Astrocyte of the cerebellum (primary cell): ENCODE measurements around the gene TIAM1.

Source experiments
- DNase-seq: peaks from one replicate; pipeline ENCODE4 v3.0.0-alpha.2; 2011; ENCODE audit warnings: low read depth
- H3K4me3 ChIP-seq: 2 replicates; pipeline ENCODE4 v1.5.1; 2011; ENCODE audit warnings: mild to moderate bottlenecking, low read depth, low read length, moderate library complexity
- in situ Hi-C: cut with HindIII; loops from 2 replicates; pipeline ENCODE4 v1.10.0; 2017; ENCODE audit warnings: low sequenced_read_pairs
- TF ChIP-seq, protein P1 (sequence below): IDR thresholded peaks from 2 replicates; pipeline ENCODE4 v1.5.1; 2012; ENCODE audit warnings: low read length, low read depth, moderate library complexity, mild to moderate bottlenecking; ENCODE audit errors: missing control alignments

Gene TIAM1

DNA sequence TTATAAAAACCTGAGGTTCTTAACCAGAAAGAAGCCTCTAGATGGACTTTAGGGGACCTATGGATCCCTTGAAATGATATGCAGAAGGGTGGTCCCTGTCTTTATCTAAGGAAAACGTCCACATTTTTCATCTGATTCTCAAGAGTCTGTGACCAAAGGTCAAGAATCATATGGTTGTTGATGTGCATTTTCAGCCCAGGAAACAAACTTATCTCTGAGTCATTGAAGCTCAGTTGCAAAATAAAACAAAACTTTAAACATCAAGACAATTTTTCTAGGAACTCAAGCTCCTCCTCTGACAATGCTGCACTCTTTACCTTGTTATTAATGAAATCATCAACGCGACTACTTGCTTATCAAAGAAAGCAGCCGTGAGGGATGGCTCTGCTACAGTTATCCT, 83.3 kb downstream of the TIAM1 start:
- no peak for DNase-seq
- in situ Hi-C loops, result no loop called here
- no peak overlapping the region for H3K4me3 ChIP-seq
- TF ChIP-seq, protein P1, sequence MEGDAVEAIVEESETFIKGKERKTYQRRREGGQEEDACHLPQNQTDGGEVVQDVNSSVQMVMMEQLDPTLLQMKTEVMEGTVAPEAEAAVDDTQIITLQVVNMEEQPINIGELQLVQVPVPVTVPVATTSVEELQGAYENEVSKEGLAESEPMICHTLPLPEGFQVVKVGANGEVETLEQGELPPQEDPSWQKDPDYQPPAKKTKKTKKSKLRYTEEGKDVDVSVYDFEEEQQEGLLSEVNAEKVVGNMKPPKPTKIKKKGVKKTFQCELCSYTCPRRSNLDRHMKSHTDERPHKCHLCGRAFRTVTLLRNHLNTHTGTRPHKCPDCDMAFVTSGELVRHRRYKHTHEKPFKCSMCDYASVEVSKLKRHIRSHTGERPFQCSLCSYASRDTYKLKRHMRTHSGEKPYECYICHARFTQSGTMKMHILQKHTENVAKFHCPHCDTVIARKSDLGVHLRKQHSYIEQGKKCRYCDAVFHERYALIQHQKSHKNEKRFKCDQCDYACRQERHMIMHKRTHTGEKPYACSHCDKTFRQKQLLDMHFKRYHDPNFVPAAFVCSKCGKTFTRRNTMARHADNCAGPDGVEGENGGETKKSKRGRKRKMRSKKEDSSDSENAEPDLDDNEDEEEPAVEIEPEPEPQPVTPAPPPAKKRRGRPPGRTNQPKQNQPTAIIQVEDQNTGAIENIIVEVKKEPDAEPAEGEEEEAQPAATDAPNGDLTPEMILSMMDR, result no peak

DNA sequence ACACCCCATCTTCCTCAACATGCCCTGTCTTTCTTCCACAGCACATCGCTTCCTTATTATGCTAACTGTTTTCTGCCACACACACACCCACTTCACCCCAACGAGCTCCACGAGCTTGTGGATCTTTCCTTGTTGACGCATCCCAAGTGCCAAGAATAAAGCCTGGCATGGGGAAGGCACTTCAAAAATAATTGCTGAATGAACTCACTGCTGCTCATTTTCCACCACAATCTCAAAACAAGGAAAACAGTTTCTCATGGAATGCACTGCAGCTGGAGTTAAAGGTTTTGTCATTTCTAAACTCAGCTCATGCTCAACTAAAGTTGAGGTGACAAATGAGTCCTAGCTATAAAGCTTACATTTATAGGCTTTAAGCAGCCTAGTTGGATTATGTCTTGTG, 86.0 kb downstream of the TIAM1 start:
- TF ChIP-seq, protein P1, result no peak
- no peak overlapping the region for H3K4me3 ChIP-seq
- in situ Hi-C loops, result no loop called here

DNA sequence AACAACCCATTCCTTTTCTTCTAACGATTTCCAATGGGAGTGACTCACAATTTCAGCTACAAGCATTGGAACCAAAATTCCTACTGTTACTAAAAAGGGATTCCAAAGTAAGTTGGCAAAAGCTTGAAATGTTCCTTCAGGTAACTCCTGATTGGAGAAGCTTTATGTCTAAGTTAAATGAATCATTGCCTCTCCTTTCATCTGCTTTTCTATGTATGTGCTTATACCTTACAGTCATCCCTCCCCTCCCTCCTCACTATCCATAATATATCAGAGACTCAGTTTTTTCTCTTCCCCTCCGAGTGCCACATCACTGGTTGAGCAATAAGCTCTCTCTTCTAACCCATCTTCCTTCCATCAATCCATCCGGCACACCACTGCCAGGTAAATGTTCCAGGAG, 86.8 kb downstream of the TIAM1 start:
- in situ Hi-C loops, result no loop called here
- no peak for DNase-seq
- H3K4me3 ChIP-seq, result no peak overlapping the region
- TF ChIP-seq, protein P1, result no peak

More for the DNA sequence above, 86.0 kb downstream of the TIAM1 start:
- DNase-seq, result no peak

GRCh38 chr21:31255896-31256295, 88.2 kb downstream of the TIAM1 start:
- DNase-seq, result no peak
- H3K4me3 ChIP-seq, result no peak overlapping the region
- TF ChIP-seq, protein P1, result no peak
- in situ Hi-C loops, result no loop called here

- DNase-seq, result no peak
- H3K4me3 ChIP-seq, result no peak overlapping the region
- in situ Hi-C loops, result no loop called here
- TF ChIP-seq, protein P1, result no peak
These were observed 89.0 kb downstream of the TIAM1 start for GRCh38 chr21:31255036-31255435.

- in situ Hi-C loops, result no loop called here
- TF ChIP-seq, protein P1, result no peak
- no peak for DNase-seq
- H3K4me3 ChIP-seq, result no peak overlapping the region
These were observed 89.9 kb downstream of the TIAM1 start for GRCh38 chr21:31254131-31254530.

DNA sequence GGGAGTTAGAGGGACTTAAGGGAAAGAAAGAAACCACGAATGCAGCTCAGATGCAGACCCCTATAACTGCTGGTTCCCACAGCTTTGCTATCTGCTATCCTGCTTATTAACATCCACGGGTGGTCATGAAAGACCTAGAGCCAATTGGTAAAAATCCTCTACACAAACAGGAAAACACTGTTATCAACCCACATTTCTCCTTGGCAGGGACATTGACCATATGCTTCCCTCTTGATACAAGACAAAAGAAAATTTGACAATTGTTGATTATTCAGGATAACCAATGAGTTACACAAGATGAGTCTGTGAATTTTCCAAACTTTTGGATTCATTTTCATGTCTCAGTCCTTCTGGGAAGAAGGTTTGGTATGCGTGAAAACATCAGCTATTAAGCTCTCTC, 90.4 kb downstream of the TIAM1 start:
- no peak for DNase-seq

More for the DNA sequence above, 90.4 kb downstream of the TIAM1 start:
- TF ChIP-seq, protein P1, result no peak
- in situ Hi-C loops, result no loop called here
- H3K4me3 ChIP-seq, result no peak overlapping the region
